ENCODE measurements around the gene PRKCA. TPM values are rescaled to one million over a fixed set of nuclear protein-coding genes. Genes with fewer than 3 reads are reported as not detected.

PRKCA gene
- total and polyA plus RNA-seq, 2 donors (not counting 3 experiments of a cell fraction or from before 2014, with no cell fraction given), result 7.5 to 34.2 TPM

DNA sequence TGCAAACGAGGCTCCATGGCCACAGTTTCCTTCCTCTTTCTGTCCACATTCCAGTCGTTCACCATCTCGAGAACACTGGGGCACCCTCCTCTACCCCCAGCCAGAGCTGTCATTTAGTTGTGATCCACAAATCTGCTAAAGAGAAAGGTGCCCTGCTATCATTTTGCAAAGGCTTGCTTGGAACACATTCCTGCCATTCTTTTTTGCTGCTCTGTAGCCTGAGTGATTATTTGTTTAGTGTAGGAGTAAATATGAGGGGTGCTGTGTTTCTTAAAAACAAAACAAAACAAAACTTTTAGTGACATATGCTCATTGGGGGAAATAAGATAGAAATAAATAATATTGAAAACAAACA, 166.7 kb downstream of the PRKCA start:
- dilution Hi-C loops (cut with MboI; ENCODE audit: extremely low pct_ligation_motif_present, low sequenced_read_pairs) (no loop called here), intact Hi-C loops (cut with micrococcal nuclease) (no loop called here)
- Histone ChIP-seq H3K27ac (ENCODE audit: insufficient read depth, low read depth, low read length) (peak overlapping the region; percentile 64), H3K9me1 (replicated peaks; ENCODE audit: control insufficient read depth, extremely low read depth, insufficient read depth, low read length) (no peaks in the 10 kb centered on the region), H4K20me1 (replicated peaks; ENCODE audit: control insufficient read depth, extremely low read depth, insufficient read depth, low read length) (no peaks in the 10 kb centered on the region), H2AFZ (ENCODE audit: low read depth, low read length) (peak overlapping the region; percentile 4), H3K9me3 (replicated peaks; ENCODE audit: control insufficient read depth, insufficient read depth, low read length) (no peaks in the 10 kb centered on the region), H3K79me2 (ENCODE audit: control insufficient read depth, insufficient read depth, low read length) (peaks cover 4% of the 10 kb centered on the region), H3K4me2 (ENCODE audit: insufficient read depth, low read length) (no peak overlapping the region), H3K4me1 (ENCODE audit: control insufficient read depth, extremely low read depth, insufficient read depth, low read length) (peaks cover 38% of the 10 kb centered on the region), H3K9ac (replicated peaks; ENCODE audit: extremely low read depth, insufficient read depth, low read length) (no peak overlapping the region), H3K36me3 (ENCODE audit: control insufficient read depth in 2 of 2, extremely low read depth in 1 of 2, insufficient read depth in 2 of 2, low read length in 2 of 2) (no peaks in the 10 kb centered on the region), H3K4me3 (replicated peaks in 1 of 3; ENCODE audit: insufficient read depth in 1 of 3, low read depth in 1 of 3, low read length in 3 of 3) (no peak overlapping the region), H3K27me3 (ENCODE audit: control insufficient read depth in 2 of 2, insufficient read depth in 2 of 2, low read length in 2 of 2) (no peaks in the 10 kb centered on the region)
- CTCF ChIA-PET, result no interaction called here
- no peak for DNase-seq (ENCODE audit: low read depth, low spot score)
- POLR2A ChIA-PET, result no interaction called here
- BruUV-seq (replicated peaks), result no TSS peak
- TF ChIP-seq POLR2A (IDR thresholded peaks at IDR 0.05; ENCODE audit: low read depth, low read length) (no peak), POLR2AphosphoS5 (IDR thresholded peaks at IDR 0.05; ENCODE audit: insufficient read depth, low read depth, low read length) (no peak), MAX (IDR thresholded peaks at IDR 0.05; ENCODE audit: insufficient read depth, insufficient read length) (no peak), FOS (IDR thresholded peaks at IDR 0.05; ENCODE audit: borderline replicate concordance, insufficient read depth, low read length) (no peak), JUN (IDR thresholded peaks at IDR 0.05; ENCODE audit: borderline replicate concordance, insufficient read depth, insufficient read length, low read depth) (no peak), EZH2 (IDR thresholded peaks at IDR 0.05; ENCODE audit: borderline replicate concordance, low read depth, low read length, severe bottlenecking) (no peak), GATA2 (IDR thresholded peaks at IDR 0.05; ENCODE audit: insufficient read depth, insufficient read length, low read depth, low read length) (no peak), MYC (IDR thresholded peaks at IDR 0.05; ENCODE audit: low read depth, low read length) (no peak)
- TF ChIP-seq, protein P1, sequence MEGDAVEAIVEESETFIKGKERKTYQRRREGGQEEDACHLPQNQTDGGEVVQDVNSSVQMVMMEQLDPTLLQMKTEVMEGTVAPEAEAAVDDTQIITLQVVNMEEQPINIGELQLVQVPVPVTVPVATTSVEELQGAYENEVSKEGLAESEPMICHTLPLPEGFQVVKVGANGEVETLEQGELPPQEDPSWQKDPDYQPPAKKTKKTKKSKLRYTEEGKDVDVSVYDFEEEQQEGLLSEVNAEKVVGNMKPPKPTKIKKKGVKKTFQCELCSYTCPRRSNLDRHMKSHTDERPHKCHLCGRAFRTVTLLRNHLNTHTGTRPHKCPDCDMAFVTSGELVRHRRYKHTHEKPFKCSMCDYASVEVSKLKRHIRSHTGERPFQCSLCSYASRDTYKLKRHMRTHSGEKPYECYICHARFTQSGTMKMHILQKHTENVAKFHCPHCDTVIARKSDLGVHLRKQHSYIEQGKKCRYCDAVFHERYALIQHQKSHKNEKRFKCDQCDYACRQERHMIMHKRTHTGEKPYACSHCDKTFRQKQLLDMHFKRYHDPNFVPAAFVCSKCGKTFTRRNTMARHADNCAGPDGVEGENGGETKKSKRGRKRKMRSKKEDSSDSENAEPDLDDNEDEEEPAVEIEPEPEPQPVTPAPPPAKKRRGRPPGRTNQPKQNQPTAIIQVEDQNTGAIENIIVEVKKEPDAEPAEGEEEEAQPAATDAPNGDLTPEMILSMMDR (IDR thresholded peaks at IDR 0.05; ENCODE audit: extremely low read depth in 1 of 2, insufficient read depth in 1 of 2, low read depth in 1 of 2, low read length in 2 of 2), result no peak
- peak; percentile 21 for FAIRE-seq

Data from endothelial cell of umbilical vein (primary cell).